GM11168 (cell line): ENCODE results near the gene YDJC.
"Not testable (repeated sequence)": the region's sequence is repeated elsewhere in the genome, so short reads cannot be mapped to it uniquely, and the experiment has no call there.

Experiments
- in situ Hi-C: fragments of 300-500 bp; cut with MboI; formaldehyde crosslinking; loops from one replicate; pipeline ENCODE4 v1.12.0; 2022; ENCODE audit warnings: low sequenced_read_pairs; ENCODE audit not compliant: unreplicated experiment

Gene YDJC

DNA sequence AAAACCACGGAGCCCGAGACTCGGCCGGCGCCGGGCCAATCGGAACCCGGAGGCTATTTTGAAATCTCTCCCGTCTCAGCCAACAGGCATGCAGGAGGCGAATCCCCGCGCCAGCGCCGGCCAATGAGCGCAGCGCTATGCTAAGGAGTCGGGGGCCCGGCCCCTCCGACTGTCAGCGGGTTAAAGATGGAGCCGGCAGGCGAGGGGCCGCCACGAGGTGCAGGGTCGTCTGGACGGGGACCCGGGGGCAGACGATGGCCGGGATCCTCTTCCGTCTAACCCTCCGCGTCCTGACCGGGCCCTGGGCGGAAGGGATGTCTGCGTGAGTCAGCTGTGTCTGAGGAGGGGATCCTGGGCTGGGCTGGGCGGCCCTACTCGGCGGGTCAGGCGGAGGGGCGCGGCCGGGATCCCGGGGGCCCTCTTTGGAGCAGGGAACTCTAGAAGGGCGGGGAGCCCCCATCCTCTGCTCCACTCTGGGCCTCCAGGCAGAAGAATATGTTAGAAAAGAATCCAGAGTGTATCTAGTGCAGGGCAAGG, 22.3 kb upstream of the YDJC start:
- in situ Hi-C loops, result no loop called here

DNA sequence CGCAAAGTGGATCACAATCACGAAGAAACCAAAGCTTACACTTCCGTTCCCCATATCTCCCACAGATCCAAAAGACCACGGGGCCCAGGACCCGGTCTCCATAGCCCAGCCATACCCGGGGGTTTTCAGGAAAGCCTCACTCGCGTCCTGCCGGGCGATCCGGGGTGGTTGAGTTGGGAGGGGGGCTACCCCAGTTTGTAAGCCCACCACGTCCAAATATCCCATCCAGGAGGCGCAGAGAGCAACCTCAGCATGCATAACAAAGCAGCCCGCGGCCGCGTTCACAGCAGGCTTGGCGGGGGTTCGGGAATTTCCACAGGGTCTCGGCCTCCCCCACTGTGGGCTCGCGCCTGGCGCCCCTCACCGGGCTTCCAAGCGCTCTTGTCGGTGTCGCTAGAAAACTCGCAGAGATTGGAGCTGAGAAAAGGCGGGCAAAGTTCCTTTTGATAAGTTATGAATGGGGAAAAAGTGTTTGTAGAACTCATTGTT, 21.7 kb upstream of the YDJC start:
- in situ Hi-C loops, result no loop called here

DNA sequence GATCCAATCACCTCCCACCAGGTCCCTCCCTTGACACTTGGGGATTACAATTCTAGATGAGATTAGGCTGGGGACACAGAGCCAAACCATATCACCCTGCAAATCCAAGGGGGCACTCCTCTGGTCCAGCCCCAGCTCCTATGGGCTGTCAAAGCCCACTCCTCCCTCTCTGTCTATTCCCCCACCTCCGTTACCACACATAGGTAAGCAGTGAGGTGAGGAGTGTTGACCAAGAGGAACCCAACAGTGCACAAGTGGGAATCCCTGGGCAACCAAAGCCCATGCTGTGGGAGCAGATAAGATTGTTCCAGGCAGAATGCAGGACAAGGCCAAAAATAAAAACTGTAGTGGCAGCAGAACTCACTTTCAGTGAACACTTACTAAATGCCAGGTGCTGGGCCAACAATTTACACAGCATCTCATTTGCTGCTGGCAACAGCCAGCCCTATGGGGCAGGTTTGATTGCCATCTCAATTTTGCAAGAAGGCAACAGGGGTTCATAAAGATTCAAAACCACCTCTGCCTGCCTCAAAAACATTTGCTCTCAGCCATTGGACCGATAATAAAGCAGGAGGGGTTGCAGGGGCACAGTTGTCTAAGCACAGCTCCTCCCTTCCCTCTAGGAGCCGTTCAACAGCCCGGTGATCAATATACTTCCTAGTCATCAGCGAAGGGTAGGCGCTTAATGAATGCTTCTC, 21.1 kb upstream of the YDJC start:
- in situ Hi-C loops, result no loop called here

DNA sequence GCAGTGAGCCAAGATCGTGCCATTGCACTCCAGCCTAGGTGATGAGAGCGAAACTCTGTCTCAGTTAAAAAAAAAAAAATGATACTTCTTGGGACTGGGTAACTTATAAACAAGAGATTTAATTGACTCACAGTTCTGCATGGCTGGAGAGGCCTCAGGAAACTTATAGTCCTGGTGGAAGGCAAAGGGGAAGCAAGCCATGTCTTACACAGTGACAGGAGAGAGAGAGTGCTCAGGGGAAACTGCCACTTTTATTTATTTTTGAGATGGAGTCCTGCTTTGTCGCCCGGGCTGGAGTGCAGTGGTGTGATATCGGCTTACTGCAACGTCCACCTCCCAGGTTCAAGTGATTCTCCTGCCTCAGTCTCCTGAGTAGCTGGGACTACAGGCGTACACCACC, 20.5 kb upstream of the YDJC start:
- in situ Hi-C loops, result no loop called here

DNA sequence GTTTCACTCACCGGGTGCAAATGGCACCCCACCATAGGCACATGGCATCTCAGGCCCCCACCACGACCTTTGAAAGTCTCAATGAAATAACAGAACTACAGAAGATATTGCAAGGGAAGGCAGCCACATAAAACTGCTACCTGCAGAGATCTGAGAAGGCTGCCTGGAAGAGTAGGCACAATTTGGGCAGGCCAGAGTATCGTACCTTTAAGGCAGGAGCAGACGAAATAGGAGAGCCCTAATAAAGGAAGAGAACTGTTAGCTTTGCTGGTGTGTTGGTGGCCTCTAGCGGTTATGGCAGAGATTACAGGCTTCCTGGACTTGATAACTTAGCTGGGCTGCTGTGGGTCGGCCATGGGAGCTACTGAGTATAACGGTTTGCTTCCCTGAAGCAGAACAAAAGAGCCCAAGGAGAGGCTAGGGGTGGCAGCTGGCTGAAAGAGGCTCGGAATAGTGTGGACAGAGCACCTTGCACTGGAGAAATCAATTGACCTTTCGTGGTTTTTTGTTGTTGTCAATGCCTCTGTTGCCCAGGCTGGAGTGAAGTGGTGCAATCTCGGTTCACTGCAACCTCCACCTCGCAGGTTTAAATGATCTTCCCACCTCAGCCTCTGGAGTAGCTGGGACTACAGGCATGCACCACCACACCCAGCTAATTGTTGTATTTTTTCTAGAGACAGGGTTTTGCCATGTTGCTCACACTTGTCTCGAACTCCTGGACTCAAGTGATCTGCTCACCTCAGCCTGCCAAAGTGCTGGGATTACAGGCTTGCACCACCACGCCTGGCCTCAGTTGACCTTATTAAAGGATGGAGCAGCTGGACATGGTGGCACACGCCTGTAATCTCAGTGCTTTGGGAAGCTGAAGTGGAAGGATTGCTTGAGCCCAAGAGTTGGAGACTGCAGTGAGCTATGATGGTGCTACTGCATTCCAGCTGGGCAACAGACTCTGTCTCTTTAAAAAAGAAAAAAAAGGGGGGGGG, 17.1 kb upstream of the YDJC start:
- in situ Hi-C loops, result no loop called here

DNA sequence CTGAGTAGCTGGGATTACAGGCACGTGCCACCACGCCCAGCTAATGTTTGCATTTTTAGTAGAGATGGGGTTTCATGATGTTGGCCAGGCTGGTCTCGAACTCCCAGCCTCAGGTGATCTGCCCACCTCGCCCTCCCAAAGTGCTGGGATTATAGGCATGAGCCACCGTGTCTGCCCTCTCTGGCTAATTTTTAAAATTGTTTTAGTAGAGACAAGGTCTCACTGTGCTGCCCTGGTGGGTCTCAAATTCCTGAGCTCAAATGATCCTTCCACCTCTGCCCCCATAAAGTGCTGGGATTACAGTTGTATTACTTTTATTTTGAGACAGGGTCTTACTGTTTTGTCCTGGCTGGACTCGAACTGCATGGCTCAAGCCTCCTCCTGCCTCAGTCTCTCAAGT, 15.7 kb upstream of the YDJC start:
- in situ Hi-C loops, result not testable (repeated sequence)

DNA sequence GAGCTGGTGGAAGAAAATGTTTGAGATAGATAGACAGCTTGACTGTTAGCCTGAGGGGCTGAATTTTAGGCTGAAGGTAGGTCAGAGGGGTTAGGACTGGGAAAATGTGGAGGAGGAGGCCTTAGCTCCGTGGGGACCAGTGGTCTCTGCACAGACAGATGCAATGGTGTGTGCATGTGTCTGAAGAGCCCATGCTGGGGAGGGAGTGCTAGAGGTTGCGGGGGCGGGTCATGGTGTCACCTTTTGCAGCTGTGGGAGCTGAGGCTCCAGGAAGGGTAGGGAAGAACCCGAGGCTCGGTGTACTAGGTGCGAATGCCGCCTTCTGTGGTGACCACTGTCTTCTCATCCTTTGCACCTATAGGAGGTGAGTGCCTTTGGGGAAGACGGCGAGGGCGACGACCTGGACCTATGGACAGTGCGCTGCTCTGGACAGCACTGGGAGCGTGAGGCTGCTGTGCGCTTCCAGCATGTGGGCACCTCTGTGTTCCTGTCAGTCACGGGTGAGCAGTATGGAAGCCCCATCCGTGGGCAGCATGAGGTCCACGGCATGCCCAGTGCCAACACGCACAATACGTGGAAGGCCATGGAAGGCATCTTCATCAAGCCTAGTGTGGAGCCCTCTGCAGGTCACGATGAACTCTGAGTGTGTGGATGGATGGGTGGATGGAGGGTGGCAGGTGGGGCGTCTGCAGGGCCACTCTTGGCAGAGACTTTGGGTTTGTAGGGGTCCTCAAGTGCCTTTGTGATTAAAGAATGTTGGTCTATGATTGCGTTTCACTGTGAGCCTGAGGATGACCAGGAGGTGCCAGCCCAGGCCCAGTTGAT, 13.9 kb upstream of the YDJC start:
- in situ Hi-C loops, result no loop called here

DNA sequence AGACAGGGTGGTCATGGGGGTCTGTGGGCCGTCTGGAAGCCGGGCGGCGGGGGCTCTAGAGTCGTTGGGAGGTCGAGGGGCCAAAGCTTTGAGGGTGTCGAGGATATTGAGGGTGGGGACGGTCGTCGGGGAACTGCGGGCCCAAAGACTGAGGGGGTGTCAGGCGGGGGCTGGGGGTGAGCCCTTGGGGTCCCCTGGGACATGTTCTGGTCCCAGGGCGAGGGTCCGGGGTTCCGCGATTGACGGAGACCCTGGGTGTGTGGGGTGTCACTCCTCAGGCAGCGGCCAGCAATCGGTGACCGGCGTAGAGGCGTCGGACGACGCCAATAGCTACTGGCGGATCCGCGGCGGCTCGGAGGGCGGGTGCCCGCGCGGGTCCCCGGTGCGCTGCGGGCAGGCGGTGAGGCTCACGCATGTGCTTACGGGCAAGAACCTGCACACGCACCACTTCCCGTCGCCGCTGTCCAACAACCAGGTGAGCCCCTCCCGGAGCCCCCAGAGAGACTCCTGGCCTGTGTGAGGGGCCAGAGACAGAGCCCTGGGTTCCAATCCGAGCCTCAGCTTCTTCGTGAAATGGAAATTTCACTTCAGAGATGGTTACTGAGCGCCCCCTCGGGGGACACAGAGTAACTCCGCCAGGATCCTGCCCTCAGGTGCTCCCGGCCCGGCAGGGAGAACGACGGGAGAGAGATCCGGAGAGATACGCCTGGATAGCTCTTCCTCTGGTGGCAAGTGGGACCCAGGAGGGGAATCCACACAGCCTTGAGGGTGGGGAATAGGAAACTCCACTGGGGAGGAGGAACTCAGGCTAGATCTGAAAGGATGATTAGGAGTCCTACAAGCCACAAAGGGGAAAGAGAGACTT, 13.0 kb upstream of the YDJC start:
- in situ Hi-C loops, result no loop called here

DNA sequence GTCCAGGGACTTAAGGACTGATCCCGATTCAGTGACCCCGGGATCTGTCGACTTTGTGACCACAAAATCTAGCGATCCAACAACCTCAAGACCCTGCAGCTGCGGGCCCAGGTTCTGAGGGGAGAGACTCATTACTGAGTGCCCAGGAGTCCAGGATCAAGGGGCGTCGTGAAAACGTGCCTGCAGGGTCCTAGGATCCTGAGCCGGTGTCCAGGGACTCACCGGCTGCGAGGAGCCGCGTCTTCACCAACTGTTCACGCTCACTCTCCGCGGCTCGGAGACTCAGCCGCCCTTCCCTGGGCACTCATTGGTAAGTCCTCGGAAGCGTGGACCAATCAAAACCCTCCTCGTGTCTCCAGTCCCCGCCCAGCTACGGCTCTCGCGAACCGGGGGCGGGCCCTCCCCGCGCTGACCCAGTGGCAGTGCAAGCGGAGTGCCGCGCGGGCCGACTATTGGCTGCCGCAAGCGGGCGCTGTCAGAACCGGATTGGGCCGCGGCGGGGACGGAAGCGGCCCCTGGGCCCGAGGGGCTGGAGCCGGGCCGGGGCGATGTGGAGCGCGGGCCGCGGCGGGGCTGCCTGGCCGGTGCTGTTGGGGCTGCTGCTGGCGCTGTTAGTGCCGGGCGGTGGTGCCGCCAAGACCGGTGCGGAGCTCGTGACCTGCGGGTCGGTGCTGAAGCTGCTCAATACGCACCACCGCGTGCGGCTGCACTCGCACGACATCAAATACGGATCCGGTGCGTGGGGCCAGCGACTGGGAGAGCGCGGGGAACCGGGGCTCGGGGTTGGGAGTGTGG, 12.2 kb upstream of the YDJC start, which contains the start of gene SDF2L1:
TSS of gene SDF2L1 (plus strand) at position 514 of the 795 bp plus-strand sequence. CDS start at position 549, 35 bp downstream.
- in situ Hi-C loops, result no loop called here

DNA sequence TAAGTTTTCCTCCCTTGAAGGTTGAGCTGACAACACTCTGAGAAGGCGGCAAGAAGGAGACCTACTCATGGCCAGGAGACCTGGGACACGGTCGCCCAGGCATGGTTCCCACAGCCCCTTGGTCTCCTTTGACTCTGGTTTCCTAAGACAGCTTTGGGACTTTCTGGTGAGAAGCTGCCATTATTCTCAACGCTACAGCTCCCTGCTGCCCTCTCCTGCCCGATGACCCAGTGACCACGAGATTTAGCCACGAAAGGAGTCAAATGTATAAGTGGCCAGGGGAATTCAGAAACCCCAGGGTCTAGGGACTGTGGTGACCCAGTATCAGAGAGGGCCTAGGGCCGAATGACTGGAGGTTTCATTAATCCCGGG, 11.6 kb upstream of the YDJC start:
- in situ Hi-C loops, result no loop called here

DNA sequence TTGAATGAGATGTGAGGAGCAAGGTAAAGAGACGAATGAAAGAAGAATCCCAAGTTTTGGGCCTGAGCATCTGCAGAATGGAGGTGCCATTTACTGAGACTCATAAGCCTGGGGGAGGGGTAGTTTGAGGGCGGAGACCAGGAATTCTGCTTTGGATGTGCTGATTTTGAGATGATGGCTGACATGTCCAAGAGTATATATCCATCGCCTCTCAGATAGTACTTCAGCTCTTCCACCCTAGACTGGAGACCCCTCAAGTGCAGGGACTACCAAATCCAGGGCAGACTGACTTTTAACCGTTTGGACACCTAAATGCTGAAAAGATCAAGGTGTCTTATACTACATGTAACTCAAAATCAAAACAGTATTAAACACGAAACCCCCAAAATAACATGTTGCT, 11.0 kb upstream of the YDJC start:
- in situ Hi-C loops, result no loop called here

DNA sequence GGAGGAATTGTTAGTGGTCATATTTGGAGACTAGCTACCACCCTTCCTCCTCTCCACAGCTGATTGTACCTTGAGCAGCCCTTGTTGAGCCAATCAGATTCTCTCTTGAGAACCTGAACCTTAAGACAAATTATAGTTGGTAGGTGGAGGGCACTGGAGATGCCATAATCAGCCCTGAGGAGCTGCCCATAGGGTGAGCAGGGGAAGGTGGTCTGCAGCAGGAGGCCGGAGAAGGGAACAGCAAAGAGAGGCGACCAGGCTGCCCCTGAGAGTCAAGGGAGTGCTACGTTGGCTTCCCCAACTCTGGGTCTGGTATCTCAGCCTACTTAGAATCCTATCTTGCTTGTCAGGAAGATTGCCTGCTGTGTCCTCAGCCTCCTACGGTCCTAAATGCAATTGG, 9.5 kb upstream of the YDJC start:
- in situ Hi-C loops, result no loop called here

DNA sequence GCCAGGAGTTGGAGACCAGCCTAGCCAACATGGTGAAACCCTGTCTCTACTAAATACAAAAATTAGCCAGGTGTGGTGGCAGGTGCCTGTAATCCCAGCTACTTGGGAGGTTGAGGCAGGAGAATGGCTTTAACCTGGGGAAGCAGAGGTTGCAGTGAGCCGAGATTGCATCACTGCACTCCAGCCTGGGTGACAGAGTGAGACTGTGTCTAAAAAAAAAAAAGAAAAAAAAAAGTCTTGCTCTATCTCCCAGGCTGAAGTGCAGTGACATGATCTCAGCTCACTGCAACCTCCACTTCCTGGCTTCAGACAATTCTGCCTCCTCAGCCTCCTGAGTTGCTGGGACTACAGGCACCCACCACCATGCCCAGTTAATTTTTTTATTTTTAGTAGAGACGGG, 7.6 kb upstream of the YDJC start:
- in situ Hi-C loops, result not testable (repeated sequence)

DNA sequence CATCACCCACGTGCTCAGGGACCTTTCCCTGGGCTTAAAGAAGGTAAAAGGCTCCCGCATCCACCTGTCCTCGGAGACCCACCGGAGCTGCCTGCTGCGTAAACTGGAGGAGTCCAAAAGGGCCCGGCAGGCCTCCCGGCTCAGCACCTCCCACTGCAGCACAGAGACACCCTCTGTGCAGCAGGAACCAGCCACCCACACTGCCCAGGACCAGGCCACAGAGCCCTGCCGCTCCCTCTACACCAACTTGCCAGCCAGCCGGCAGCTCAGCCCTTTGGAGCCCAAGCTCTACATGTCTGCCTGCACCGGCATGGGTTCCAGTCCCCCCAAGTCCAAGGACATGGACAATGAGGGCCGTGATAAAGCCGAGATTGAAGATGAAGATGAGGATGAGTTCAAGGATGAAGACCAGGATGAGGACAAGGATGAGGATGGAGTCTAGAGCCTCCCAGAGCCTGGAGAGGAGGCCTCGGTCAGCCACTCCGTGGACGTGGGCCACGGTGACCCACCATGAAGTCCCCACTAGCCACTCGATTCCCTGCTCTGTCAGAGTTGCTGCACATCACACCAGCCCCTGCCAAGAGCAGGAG, 6.9 kb upstream of the YDJC start:
- in situ Hi-C loops, result no loop called here

DNA sequence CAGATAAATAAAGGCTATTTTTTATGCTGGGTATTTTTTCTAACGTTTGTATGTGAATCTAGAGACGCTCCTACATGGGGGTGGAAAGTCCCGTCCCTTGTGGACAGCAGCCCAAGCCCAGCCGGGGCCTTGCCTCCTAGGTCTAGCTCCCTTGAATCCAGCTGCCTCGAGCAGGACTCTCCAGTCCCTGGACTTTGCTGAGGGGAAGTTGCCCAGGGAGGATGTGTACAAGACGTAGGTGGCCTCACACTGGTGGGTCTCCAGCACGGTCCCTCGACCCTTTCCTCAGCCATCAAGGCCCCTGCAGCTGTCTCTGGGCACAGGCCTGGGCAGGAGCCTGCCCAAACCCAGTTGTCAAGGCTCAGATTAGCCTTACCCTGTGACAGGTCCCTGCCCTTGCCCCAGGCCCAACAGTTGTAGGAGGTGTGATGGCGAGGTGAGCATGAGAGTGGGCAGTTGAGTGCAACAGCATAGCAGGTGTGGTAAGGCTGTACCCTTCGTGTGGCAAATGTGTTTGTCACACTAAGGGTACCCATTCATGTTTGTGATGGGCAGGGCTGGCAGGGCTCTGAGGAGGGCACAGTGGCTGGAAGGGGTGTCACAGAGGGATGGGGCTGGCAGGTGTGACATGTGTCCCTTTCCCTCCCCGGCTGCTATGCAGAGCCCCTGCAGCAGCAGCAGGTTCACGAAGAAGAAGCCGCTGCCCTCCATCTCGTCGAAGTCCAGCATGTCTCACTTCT, 6.1 kb upstream of the YDJC start:
- in situ Hi-C loops, result no loop called here

DNA sequence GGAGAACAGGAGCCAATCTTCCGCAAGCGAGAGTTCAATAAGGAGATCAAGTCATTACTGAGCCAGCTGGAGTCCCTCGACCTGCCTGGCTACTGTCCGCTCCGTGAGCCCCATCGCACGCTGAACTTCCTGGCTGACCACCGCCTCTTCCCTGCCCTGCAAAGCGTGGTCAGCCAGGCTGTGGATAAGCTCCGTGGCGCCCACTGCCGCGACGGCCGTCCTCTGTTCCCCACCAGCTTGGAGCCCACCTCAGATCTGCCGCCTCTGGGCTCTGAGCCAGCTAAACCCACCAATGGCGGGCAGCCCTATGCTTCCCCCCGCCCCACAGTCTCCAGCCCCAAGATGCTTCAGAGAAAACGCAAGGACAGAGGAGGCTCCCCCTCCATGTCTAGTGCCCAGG, 5.0 kb upstream of the YDJC start:
- in situ Hi-C loops, result no loop called here

DNA sequence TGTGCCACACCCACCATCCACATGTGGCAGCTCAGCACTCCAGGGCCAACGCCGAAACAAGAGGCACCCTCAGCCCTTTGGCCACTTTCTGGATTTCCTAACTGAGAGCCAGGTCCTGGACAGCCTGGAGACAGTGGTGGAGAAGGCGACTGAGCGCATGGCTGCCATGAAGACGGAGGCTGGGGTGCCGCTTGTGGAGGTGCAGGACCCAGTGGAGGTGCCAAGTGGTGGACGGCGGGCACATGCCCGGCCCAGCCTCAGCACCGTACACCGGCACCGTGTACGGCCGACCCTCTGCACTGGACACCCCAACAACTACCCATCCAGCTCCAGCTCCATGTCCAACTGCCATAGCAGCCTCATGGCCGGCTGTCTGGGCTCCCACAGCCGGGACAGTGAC, 4.3 kb upstream of the YDJC start:
- in situ Hi-C loops, result no loop called here

DNA sequence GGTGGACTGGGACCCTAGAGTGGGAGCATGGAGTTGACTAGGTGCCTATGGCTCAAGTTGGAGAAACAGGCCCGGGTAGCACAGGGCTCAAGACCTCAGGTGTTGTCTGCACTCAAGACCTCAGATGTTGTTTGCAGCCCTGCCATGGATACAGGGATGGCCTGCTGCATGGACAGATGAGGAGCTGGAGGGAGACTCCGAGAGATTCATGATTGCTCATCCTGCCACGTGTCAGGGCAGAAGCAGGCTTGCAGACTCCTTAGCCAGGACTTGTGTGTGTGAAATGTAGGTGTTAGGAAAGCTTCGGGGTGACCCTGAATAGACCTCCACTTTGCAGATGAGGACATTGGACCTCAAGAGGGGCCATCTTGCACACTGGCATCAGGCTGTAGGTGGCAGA, 3.7 kb upstream of the YDJC start:
- in situ Hi-C loops, result no loop called here
